SK-N-SH treated with all-trans-retinoic acid at 6 μM for 48 hours (cell line): ENCODE measurements around the gene SORCS3.

Experiments used
- ATAC-seq: fragments of 200-7000 bp; cut with Tn5 transposase; 3 replicates; pipeline ENCODE4 v1.9.1; 2020; ENCODE audit warnings: mild to moderate bottlenecking, moderate library complexity
- ARNTL ChIP-seq: fragments of 450-650 bp; formaldehyde crosslinking; IDR thresholded peaks from 2 replicates; pipeline ENCODE4 v1.5.0; 2020; ENCODE audit warnings: low read depth, mild to moderate bottlenecking, moderate library complexity, borderline replicate concordance
- BACH2 ChIP-seq: fragments of 250-450 bp; sonication (Bioruptor Pico); IDR thresholded peaks from 2 replicates; pipeline ENCODE4 v1.9.0; 2021; ENCODE audit warnings: mild to moderate bottlenecking, borderline replicate concordance
- CSDC2 ChIP-seq: fragments of 250-450 bp; sonication (Bioruptor Pico); IDR thresholded peaks from 2 replicates; pipeline ENCODE4 v1.5.0; 2020; ENCODE audit warnings: mild to moderate bottlenecking, moderate library complexity
- ESRRG ChIP-seq: fragments of 250-450 bp; sonication (Bioruptor Pico); IDR thresholded peaks from 2 replicates; pipeline ENCODE4 v1.6.1; 2021; ENCODE audit warnings: mild to moderate bottlenecking
- GLIS3 ChIP-seq: fragments of 250-450 bp; sonication (Bioruptor Pico); IDR thresholded peaks from 2 replicates; pipeline ENCODE4 v1.5.0; 2020; ENCODE audit warnings: mild to moderate bottlenecking, moderate library complexity
- ISL1 ChIP-seq: fragments of 250-450 bp; sonication (Bioruptor Pico); IDR thresholded peaks from 2 replicates; pipeline ENCODE4 v2.1.2; 2022; ENCODE audit warnings: mild to moderate bottlenecking, moderate library complexity
- OSR1 ChIP-seq: fragments of 250-450 bp; sonication (Bioruptor Pico); IDR thresholded peaks from 2 replicates; pipeline ENCODE4 v1.8.0; 2022; ENCODE audit warnings: moderate library complexity, mild to moderate bottlenecking, inconsistent platforms
- PPARA ChIP-seq: fragments of 250-450 bp; sonication (Bioruptor Pico); IDR thresholded peaks from 2 replicates; pipeline ENCODE4 v1.5.0; 2020; ENCODE audit warnings: mild to moderate bottlenecking, borderline replicate concordance
- RARB ChIP-seq: fragments of 250-450 bp; sonication (Bioruptor Pico); IDR thresholded peaks from 2 replicates; pipeline ENCODE4 v1.8.0; 2021; ENCODE audit warnings: mild to moderate bottlenecking, moderate library complexity
- TCF4 ChIP-seq: fragments of 250-450 bp; sonication (Bioruptor Pico); IDR thresholded peaks from 2 replicates; pipeline ENCODE4 v1.8.0; 2021; ENCODE audit warnings: mild to moderate bottlenecking, moderate library complexity, borderline replicate concordance
- TOX ChIP-seq: fragments of 250-450 bp; sonication (Bioruptor Pico); IDR thresholded peaks from 2 replicates; pipeline ENCODE4 v1.8.0; 2021; ENCODE audit warnings: mild to moderate bottlenecking, moderate library complexity, borderline replicate concordance
- ZC3H10 ChIP-seq: fragments of 250-450 bp; sonication (Bioruptor Pico); IDR thresholded peaks from 2 replicates; pipeline ENCODE4 v1.5.1; 2021; ENCODE audit warnings: mild to moderate bottlenecking, moderate library complexity
- ZFP3 ChIP-seq: fragments of 250-450 bp; sonication (Bioruptor Pico); IDR thresholded peaks from 2 replicates; pipeline ENCODE4 v1.5.0; 2020; ENCODE audit warnings: mild to moderate bottlenecking, moderate library complexity
- ZNF565 ChIP-seq: fragments of 450-650 bp; formaldehyde crosslinking; conservative IDR thresholded peaks from 2 replicates; pipeline ENCODE4 v1.5.0; 2020; ENCODE audit warnings: low read depth, mild to moderate bottlenecking, moderate library complexity
- ZNF70 ChIP-seq: fragments of 450-650 bp; formaldehyde crosslinking; IDR thresholded peaks from 2 replicates; pipeline ENCODE4 v1.5.0; 2020; ENCODE audit warnings: mild to moderate bottlenecking, moderate library complexity
- ZNF8 ChIP-seq: fragments of 450-650 bp; formaldehyde crosslinking; IDR thresholded peaks from 2 replicates; pipeline ENCODE4 v1.5.0; 2020; ENCODE audit warnings: mild to moderate bottlenecking, moderate library complexity
- TF ChIP-seq, protein P1 (sequence below): fragments of 250-450 bp; sonication (Bioruptor Pico); IDR thresholded peaks from 2 replicates; pipeline ENCODE4 v1.8.0; 2021; ENCODE audit warnings: low read depth, mild to moderate bottlenecking, moderate library complexity, borderline replicate concordance
- TF ChIP-seq, protein P2 (sequence below): fragments of 250-450 bp; sonication (Bioruptor Pico); IDR thresholded peaks from 2 replicates; pipeline ENCODE4 v1.5.0; 2020; ENCODE audit warnings: mild to moderate bottlenecking, moderate library complexity
- TF ChIP-seq, protein P3 (sequence below): fragments of 250-450 bp; sonication (Bioruptor Pico); IDR thresholded peaks from 2 replicates; pipeline ENCODE4 v1.8.0; 2020; ENCODE audit warnings: mild to moderate bottlenecking, moderate library complexity, borderline replicate concordance
- TF ChIP-seq, protein P4 (sequence below): fragments of 250-450 bp; sonication (Bioruptor Pico); IDR thresholded peaks from 2 replicates; pipeline ENCODE4 v1.5.1; 2020; ENCODE audit warnings: low read depth, mild to moderate bottlenecking, moderate library complexity
- TF ChIP-seq, protein P5 (sequence below): fragments of 250-450 bp; sonication (Bioruptor Pico); IDR thresholded peaks from 2 replicates; pipeline ENCODE4 v1.5.1; 2021; ENCODE audit warnings: mild to moderate bottlenecking, moderate library complexity

SORCS3 gene

DNA sequence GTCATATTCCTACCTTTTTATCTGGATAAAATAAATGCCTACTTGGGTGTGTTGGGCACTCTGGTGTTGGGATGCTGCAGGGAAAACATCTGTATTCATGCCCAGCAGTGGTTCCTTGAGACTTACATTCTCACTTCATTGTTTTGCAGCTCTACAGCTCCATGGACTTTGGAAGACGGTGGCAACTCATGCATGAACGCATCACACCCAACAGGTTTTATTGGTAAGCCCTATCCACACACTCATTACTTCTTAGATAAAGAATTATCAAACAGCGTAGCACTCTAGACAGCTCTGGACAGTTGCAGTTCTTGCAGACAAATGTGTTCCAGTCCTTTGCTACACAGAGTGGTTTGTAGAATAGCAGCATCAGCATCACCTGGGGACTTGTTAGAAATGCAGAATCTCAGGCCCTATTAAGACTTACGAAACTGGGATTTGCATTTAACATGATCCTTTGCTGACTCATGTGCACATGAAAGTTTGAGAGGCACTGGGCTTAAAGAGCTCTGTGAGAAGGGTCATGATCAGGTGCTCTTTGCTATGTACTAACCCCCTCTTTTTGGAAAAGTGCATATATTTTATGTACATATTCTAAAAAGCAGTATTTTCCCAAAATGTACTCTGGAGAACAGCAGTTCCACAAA, 401.9 kb downstream of the SORCS3 start:
- ATAC-seq, result no peak
- TF ChIP-seq, protein P1, sequence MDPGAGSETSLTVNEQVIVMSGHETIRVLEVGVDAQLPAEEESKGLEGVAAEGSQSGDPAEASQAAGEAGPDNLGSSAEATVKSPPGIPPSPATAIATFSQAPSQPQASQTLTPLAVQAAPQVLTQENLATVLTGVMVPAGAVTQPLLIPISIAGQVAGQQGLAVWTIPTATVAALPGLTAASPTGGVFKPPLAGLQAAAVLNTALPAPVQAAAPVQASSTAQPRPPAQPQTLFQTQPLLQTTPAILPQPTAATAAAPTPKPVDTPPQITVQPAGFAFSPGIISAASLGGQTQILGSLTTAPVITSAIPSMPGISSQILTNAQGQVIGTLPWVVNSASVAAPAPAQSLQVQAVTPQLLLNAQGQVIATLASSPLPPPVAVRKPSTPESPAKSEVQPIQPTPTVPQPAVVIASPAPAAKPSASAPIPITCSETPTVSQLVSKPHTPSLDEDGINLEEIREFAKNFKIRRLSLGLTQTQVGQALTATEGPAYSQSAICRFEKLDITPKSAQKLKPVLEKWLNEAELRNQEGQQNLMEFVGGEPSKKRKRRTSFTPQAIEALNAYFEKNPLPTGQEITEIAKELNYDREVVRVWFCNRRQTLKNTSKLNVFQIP (CRISPR knock-in tag), result no peak
- no peak for TF ChIP-seq TOX (CRISPR knock-in tag)
- no peak for TF ChIP-seq ARNTL (CRISPR knock-in tag)
- TF ChIP-seq ISL1 (CRISPR knock-in tag), result no peak
- TF ChIP-seq PPARA, result no peak
- TF ChIP-seq ESRRG (CRISPR knock-in tag), result no peak
- TF ChIP-seq ZNF70, result no peak

DNA sequence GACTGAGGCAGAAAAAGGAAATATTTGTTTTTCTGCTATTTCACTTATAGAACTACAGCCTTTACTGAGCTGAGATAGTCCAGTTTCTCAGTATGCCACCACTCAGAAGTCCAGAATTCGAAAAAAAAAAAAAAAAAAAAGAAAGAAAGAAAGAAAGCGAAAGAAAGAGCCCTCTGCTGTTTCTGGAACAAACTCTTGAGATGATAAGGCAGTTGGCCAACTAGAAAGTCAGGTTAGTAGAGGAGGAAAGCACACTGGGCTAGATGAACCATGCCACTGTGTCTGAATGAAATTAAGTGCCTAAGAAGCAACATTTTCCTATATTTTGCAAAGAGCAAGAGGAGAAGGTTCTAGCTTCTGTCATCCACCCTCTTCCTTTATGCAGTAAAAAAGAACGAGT, 403.8 kb downstream of the SORCS3 start:
- TF ChIP-seq, protein P1 (CRISPR knock-in tag), result no peak
- TF ChIP-seq, protein P2, sequence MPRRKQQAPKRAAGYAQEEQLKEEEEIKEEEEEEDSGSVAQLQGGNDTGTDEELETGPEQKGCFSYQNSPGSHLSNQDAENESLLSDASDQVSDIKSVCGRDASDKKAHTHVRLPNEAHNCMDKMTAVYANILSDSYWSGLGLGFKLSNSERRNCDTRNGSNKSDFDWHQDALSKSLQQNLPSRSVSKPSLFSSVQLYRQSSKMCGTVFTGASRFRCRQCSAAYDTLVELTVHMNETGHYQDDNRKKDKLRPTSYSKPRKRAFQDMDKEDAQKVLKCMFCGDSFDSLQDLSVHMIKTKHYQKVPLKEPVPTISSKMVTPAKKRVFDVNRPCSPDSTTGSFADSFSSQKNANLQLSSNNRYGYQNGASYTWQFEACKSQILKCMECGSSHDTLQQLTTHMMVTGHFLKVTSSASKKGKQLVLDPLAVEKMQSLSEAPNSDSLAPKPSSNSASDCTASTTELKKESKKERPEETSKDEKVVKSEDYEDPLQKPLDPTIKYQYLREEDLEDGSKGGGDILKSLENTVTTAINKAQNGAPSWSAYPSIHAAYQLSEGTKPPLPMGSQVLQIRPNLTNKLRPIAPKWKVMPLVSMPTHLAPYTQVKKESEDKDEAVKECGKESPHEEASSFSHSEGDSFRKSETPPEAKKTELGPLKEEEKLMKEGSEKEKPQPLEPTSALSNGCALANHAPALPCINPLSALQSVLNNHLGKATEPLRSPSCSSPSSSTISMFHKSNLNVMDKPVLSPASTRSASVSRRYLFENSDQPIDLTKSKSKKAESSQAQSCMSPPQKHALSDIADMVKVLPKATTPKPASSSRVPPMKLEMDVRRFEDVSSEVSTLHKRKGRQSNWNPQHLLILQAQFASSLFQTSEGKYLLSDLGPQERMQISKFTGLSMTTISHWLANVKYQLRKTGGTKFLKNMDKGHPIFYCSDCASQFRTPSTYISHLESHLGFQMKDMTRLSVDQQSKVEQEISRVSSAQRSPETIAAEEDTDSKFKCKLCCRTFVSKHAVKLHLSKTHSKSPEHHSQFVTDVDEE (CRISPR knock-in tag), result no peak
- no peak for TF ChIP-seq ESRRG (CRISPR knock-in tag)
- TF ChIP-seq, protein P3, sequence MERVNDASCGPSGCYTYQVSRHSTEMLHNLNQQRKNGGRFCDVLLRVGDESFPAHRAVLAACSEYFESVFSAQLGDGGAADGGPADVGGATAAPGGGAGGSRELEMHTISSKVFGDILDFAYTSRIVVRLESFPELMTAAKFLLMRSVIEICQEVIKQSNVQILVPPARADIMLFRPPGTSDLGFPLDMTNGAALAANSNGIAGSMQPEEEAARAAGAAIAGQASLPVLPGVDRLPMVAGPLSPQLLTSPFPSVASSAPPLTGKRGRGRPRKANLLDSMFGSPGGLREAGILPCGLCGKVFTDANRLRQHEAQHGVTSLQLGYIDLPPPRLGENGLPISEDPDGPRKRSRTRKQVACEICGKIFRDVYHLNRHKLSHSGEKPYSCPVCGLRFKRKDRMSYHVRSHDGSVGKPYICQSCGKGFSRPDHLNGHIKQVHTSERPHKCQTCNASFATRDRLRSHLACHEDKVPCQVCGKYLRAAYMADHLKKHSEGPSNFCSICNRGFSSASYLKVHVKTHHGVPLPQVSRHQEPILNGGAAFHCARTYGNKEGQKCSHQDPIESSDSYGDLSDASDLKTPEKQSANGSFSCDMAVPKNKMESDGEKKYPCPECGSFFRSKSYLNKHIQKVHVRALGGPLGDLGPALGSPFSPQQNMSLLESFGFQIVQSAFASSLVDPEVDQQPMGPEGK (CRISPR knock-in tag), result no peak
- no peak for TF ChIP-seq ZC3H10 (CRISPR knock-in tag)
- no peak for TF ChIP-seq ARNTL (CRISPR knock-in tag)
- TF ChIP-seq GLIS3 (CRISPR knock-in tag), result no peak
- TF ChIP-seq, protein P4, sequence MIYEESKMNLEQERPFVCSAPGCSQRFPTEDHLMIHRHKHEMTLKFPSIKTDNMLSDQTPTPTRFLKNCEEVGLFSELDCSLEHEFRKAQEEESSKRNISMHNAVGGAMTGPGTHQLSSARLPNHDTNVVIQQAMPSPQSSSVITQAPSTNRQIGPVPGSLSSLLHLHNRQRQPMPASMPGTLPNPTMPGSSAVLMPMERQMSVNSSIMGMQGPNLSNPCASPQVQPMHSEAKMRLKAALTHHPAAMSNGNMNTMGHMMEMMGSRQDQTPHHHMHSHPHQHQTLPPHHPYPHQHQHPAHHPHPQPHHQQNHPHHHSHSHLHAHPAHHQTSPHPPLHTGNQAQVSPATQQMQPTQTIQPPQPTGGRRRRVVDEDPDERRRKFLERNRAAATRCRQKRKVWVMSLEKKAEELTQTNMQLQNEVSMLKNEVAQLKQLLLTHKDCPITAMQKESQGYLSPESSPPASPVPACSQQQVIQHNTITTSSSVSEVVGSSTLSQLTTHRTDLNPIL (CRISPR knock-in tag), result no peak
- no peak for TF ChIP-seq ZNF565 (CRISPR knock-in tag)
- TF ChIP-seq ISL1 (CRISPR knock-in tag), result no peak
- TF ChIP-seq CSDC2 (CRISPR knock-in tag), result no peak
- TF ChIP-seq RARB, result no peak
- TF ChIP-seq TOX (CRISPR knock-in tag), result no peak
- TF ChIP-seq ZNF8 (CRISPR knock-in tag), result no peak
- no peak for TF ChIP-seq ZNF70
- TF ChIP-seq OSR1 (CRISPR knock-in tag), result no peak
- TF ChIP-seq, protein P5, sequence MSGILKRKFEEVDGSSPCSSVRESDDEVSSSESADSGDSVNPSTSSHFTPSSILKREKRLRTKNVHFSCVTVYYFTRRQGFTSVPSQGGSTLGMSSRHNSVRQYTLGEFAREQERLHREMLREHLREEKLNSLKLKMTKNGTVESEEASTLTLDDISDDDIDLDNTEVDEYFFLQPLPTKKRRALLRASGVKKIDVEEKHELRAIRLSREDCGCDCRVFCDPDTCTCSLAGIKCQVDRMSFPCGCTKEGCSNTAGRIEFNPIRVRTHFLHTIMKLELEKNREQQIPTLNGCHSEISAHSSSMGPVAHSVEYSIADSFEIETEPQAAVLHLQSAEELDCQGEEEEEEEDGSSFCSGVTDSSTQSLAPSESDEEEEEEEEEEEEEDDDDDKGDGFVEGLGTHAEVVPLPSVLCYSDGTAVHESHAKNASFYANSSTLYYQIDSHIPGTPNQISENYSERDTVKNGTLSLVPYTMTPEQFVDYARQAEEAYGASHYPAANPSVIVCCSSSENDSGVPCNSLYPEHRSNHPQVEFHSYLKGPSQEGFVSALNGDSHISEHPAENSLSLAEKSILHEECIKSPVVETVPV (CRISPR knock-in tag), result no peak
- no peak for TF ChIP-seq TCF4
- no peak for TF ChIP-seq ZFP3 (CRISPR knock-in tag)
- no peak for TF ChIP-seq BACH2 (CRISPR knock-in tag)
- ATAC-seq, result no peak
